ENCODE results near the gene TMEM126A.

The TMEM126A gene

GRCh38 chr11:85658180-85658579, 10.4 kb downstream of the TMEM126A start:
- TF ChIP-seq, protein P1, sequence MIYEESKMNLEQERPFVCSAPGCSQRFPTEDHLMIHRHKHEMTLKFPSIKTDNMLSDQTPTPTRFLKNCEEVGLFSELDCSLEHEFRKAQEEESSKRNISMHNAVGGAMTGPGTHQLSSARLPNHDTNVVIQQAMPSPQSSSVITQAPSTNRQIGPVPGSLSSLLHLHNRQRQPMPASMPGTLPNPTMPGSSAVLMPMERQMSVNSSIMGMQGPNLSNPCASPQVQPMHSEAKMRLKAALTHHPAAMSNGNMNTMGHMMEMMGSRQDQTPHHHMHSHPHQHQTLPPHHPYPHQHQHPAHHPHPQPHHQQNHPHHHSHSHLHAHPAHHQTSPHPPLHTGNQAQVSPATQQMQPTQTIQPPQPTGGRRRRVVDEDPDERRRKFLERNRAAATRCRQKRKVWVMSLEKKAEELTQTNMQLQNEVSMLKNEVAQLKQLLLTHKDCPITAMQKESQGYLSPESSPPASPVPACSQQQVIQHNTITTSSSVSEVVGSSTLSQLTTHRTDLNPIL (CRISPR knock-in tag; IDR thresholded peaks at IDR 0.05; ENCODE audit: low read depth): peak; percentile 78; the same call in 1 of the 2 replicates
- TF ChIP-seq ESRRG (CRISPR knock-in tag; IDR thresholded peaks at IDR 0.05): peak; percentile 76; the same call in 1 of the 2 replicates
- TF ChIP-seq ZFP3 (CRISPR knock-in tag; IDR thresholded peaks at IDR 0.05): 0 out of 2 replicates have a peak, but pooled peaks have one; percentile 12
- TF ChIP-seq TCF4 (CRISPR knock-in tag; IDR thresholded peaks at IDR 0.05; ENCODE audit: borderline replicate concordance): no peak
- TF ChIP-seq, protein P2, sequence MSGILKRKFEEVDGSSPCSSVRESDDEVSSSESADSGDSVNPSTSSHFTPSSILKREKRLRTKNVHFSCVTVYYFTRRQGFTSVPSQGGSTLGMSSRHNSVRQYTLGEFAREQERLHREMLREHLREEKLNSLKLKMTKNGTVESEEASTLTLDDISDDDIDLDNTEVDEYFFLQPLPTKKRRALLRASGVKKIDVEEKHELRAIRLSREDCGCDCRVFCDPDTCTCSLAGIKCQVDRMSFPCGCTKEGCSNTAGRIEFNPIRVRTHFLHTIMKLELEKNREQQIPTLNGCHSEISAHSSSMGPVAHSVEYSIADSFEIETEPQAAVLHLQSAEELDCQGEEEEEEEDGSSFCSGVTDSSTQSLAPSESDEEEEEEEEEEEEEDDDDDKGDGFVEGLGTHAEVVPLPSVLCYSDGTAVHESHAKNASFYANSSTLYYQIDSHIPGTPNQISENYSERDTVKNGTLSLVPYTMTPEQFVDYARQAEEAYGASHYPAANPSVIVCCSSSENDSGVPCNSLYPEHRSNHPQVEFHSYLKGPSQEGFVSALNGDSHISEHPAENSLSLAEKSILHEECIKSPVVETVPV (CRISPR knock-in tag; IDR thresholded peaks at IDR 0.05): peak; percentile 47; the same call in 1 of the 2 replicates
- TF ChIP-seq, protein P3, sequence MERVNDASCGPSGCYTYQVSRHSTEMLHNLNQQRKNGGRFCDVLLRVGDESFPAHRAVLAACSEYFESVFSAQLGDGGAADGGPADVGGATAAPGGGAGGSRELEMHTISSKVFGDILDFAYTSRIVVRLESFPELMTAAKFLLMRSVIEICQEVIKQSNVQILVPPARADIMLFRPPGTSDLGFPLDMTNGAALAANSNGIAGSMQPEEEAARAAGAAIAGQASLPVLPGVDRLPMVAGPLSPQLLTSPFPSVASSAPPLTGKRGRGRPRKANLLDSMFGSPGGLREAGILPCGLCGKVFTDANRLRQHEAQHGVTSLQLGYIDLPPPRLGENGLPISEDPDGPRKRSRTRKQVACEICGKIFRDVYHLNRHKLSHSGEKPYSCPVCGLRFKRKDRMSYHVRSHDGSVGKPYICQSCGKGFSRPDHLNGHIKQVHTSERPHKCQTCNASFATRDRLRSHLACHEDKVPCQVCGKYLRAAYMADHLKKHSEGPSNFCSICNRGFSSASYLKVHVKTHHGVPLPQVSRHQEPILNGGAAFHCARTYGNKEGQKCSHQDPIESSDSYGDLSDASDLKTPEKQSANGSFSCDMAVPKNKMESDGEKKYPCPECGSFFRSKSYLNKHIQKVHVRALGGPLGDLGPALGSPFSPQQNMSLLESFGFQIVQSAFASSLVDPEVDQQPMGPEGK (CRISPR knock-in tag; IDR thresholded peaks at IDR 0.05; ENCODE audit: borderline replicate concordance): no peak
- TF ChIP-seq ZNF565 (CRISPR knock-in tag; conservative IDR thresholded peaks at IDR 0.05; ENCODE audit: low read depth): no peak
- peak; percentile 99 for TF ChIP-seq ISL1 (CRISPR knock-in tag; IDR thresholded peaks at IDR 0.05)
- no peak; the same call in 1 of the 2 replicates for TF ChIP-seq POU6F1 (CRISPR knock-in tag; IDR thresholded peaks at IDR 0.05; ENCODE audit: borderline replicate concordance, low read depth)
- TF ChIP-seq, protein P4, sequence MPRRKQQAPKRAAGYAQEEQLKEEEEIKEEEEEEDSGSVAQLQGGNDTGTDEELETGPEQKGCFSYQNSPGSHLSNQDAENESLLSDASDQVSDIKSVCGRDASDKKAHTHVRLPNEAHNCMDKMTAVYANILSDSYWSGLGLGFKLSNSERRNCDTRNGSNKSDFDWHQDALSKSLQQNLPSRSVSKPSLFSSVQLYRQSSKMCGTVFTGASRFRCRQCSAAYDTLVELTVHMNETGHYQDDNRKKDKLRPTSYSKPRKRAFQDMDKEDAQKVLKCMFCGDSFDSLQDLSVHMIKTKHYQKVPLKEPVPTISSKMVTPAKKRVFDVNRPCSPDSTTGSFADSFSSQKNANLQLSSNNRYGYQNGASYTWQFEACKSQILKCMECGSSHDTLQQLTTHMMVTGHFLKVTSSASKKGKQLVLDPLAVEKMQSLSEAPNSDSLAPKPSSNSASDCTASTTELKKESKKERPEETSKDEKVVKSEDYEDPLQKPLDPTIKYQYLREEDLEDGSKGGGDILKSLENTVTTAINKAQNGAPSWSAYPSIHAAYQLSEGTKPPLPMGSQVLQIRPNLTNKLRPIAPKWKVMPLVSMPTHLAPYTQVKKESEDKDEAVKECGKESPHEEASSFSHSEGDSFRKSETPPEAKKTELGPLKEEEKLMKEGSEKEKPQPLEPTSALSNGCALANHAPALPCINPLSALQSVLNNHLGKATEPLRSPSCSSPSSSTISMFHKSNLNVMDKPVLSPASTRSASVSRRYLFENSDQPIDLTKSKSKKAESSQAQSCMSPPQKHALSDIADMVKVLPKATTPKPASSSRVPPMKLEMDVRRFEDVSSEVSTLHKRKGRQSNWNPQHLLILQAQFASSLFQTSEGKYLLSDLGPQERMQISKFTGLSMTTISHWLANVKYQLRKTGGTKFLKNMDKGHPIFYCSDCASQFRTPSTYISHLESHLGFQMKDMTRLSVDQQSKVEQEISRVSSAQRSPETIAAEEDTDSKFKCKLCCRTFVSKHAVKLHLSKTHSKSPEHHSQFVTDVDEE (CRISPR knock-in tag; IDR thresholded peaks at IDR 0.05): 0 out of 2 replicates have a peak, but pooled peaks have one; percentile 28
- no peak for TF ChIP-seq RARB (CRISPR knock-in tag; IDR thresholded peaks at IDR 0.05)
- no peak for TF ChIP-seq ZNF70 (CRISPR knock-in tag; IDR thresholded peaks at IDR 0.05)
- no peak for ATAC-seq

DNA sequence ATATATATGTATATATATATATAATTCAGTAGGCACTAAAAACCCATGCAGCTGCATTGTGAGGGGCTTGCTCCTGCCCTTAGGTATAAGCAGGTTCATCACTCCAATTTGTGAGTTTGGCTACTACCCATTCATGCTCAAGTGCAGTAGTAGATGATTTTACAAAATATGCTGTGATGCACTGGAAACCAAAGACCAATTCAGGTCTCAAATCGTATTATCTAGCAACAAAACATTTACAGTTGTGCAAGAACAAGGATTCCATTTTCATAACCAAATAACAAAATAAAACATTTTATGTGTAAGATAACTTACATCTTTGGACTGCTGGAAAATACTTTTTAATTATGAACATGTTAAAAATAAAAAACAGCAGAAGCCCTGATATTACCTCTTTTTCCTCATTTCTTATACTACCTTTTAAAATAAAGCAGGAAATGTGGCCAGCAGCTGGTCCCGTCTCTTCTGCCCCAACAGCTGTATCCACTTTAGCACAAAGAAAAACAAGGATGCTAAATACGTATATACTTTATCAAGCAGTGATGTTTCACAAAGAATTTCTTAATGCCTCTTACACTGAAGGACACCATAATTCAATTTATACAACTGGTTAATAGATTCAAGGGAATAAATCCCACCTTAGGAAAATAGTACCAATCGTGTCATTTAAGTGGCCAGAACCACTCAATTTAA, 14.4 kb downstream of the TMEM126A start:
- TF ChIP-seq TCF4 (CRISPR knock-in tag; IDR thresholded peaks at IDR 0.05; ENCODE audit: borderline replicate concordance): peak; percentile 55; the same call in 1 of the 2 replicates
- no peak for TF ChIP-seq ESRRG (CRISPR knock-in tag; IDR thresholded peaks at IDR 0.05)
- no peak for ATAC-seq

- no peak for ATAC-seq
These were observed 15.4 kb downstream of the TMEM126A start for GRCh38 chr11:85663080-85663752.

More at GRCh38 chr11:85663080-85663752, 15.4 kb downstream of the TMEM126A start:
- TF ChIP-seq, protein P2 (CRISPR knock-in tag; IDR thresholded peaks at IDR 0.05): no peak
- no peak for TF ChIP-seq BACH2 (CRISPR knock-in tag; IDR thresholded peaks at IDR 0.05; ENCODE audit: borderline replicate concordance)
- no peak for TF ChIP-seq ZNF565 (CRISPR knock-in tag; conservative IDR thresholded peaks at IDR 0.05; ENCODE audit: low read depth)
- TF ChIP-seq, protein P4 (CRISPR knock-in tag; IDR thresholded peaks at IDR 0.05): no peak
